GM19468 (cell line): ENCODE measurements around the gene FANCC.
"Not testable (repeated sequence)": the region's sequence is repeated elsewhere in the genome, so short reads cannot be mapped to it uniquely, and the experiment has no call there.

Experiments
- ATAC-seq: cut with Tn5 transposase; IDR thresholded peaks from one replicate; pipeline ENCODE4 v1.9.1; 2021; ENCODE audit warnings: mild to moderate bottlenecking, moderate library complexity, moderate number of reproducible peaks; ENCODE audit not compliant: unreplicated experiment; ENCODE audit errors: extremely low read depth

The FANCC gene

DNA sequence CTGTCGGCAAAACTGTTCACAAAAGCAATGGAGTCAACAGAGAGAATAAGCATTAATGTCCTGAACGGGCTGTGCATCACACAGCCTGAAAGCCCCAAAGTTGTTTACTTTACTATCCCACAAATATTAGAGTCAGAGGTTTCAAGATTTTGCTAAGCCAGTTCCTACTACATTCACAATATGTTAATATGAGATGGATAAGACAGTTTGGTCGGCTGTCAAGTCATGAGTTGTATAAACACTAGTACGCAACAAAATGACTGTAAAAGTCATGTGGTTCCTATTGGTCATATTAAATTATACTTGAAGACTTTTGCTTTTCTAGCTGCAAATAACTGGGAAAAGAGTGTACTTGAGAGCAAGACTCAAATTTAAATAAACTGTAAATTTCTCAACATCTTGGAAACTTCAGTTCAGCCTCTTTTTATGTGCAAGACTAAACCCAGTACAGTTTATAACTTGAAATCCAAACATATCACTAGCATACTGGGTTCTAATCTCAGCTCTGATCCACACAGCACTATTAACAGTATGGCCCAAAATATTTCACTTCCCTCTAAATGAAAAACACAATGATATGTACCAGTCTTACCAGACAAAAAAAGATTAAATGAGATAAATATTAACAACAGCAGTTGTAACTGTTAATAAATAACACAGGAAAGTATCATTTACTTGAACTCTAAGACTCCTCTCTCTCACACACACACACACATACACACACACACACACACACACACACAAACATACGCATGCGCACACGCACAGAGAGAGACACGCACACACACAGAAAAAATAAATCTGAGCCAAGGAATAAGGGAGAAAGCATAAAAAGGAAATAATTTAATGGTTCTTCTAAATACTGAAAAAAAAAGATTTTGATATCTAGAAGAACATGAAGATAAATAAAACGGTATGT lies 33.1 kb downstream of the FANCC start:
- ATAC-seq = no peak

GRCh38 chr9:95283673-95284072 lies 33.8 kb downstream of the FANCC start:
- ATAC-seq = no peak

GRCh38 chr9:95282332-95282731 lies 35.2 kb downstream of the FANCC start:
- ATAC-seq = no peak

- ATAC-seq = no peak
Measured at GRCh38 chr9:95280745-95281144, 36.8 kb downstream of the FANCC start.

DNA sequence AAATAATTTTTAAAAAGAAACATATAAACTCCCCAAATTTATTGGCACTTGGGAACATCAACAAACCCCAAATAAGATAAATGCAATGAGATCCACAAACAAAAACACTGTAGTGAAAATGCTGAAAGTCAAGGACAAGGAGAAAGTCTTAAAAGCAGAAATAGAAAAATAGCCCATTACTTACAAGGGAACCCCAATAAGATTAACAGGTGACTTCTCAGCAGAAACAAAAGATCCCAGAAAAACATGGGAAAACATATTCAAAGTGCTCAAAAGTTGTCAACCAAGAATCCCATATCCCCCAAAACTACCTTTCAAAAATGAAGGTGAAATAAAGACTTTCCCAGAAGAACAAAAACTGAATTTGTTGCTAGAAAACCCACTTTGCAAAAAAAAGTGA lies 40.0 kb downstream of the FANCC start:
- ATAC-seq = no peak

- ATAC-seq = no peak
Measured at GRCh38 chr9:95276395-95276954, 41.0 kb downstream of the FANCC start.

GRCh38 chr9:95274160-95274559 lies 43.3 kb downstream of the FANCC start:
- not testable (repeated sequence) for ATAC-seq

DNA sequence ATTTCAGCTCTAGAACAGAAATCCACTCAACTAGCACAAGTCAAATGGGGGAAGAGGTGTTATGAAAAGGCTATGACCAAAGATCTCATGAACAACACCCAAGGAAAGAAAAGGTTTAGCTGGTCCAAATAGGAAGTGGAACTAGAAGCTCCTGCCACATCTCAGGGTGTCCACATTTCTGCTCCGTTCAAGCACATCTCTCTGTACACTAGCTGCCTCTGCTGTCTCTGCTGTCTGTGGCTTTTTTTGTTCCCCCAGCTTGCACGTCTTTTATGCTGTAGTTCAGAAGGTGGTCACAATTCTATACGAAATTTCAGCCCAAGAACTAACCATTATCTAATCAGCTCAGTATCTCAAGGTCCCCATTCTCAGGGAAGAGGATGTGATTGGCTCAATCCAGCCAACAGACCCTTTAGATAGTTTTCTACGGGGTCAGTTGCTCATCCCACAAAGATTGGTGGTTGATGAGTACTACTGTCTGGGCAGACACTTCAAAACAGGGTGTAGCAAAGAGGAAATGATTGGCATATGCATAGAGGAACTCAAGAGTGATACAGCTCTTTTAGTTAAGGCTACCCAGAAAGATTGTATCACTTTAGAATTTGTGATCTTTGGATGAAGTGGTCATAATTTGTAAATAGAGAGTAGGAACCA lies 44.0 kb downstream of the FANCC start:
- no peak for ATAC-seq

DNA sequence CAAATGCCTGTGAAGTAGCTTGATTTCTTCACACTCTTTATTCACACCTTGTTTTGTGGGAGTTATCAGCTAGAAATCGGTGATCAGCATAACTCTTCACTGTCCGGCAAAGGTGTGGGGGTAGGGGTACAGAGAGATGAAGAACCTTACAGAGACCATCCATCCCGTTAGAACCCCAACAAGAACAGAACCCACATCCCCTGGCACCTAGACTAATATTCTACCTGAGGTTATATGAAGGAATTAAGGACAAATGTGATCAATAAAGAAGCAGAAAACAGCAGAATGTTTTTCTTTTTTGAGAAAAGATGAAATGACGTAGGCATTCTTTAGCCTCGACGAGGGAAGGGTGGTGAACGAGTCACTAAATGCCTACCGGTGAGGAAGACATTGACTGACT lies 44.7 kb downstream of the FANCC start:
- ATAC-seq = no peak

GRCh38 chr9:95270790-95271189 lies 46.7 kb downstream of the FANCC start:
- ATAC-seq = no peak

- not testable (repeated sequence) for ATAC-seq
Measured at GRCh38 chr9:95269803-95270773, 47.4 kb downstream of the FANCC start.

DNA sequence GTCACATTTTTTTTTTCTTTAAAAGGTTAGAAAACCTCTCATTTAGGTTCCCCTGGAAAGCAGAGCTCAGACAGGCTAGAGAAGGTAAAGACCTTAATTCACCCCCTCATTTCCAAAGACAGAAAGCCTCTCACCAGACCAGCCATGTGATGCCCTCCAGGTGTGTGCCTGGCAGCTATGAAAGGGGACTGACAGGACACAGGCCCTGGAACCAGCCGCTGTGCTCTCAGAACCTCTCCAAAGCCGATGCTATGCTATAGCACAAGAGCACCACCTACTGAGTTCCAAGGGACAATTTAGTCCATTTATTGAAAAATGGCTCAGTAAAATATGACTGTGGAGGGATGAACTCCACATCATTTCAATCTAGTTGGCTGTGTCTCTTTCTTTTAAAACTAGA lies 48.8 kb downstream of the FANCC start:
- no peak for ATAC-seq

GRCh38 chr9:95266649-95267048 lies 50.9 kb downstream of the FANCC start:
- peak; percentile 56 for ATAC-seq

DNA sequence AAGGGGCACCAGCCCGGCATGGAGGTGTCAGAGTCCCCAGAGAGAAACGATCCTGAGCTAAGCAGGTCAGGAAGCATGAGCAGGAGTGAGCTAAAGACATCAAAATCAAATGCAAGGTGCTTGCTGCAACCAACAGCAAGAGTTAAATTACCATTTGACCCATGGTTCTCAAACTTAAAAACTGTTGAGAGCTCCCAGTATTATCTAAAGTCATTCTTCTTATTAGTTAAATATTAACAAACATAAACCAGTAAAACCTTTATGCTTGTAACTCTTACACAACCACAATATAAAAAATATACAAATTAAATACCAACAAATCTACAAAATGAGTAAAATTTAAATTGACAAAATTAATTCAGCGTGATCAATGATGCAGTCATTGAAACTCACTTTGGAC lies 51.5 kb downstream of the FANCC start:
- ATAC-seq = no peak

DNA sequence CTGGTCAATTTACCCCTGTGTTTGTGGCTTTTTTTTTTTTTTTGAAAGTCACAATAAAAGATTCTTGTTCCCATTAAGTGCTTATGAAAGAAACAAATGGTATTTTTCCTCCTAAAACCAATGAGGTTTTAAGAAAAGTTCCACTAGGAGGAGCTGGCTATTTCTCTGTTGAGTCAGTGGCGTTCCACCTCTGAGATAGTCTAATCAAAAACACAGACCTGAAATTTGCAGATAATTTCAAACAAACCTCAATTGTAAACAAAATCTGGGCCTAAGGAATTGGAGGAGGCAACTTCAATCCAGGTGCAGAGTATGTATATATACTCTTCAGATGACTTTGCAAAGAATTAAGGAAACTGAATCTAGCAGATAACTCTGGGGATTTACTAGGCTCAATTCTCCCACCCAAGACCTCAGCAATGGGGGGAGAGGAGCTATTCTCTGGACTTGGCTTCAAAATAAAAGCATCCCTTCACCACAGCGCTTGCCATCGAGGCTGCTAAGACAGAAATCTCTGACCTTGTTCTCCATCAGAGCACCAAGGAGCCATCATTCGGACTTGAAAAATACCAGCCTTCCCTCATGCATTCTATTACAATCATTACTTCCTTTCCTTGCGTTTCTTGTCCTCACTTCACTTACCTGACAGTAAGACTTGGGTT lies 52.4 kb downstream of the FANCC start:
- ATAC-seq = no peak

GRCh38 chr9:95261890-95262289 lies 55.6 kb downstream of the FANCC start:
- no peak for ATAC-seq

DNA sequence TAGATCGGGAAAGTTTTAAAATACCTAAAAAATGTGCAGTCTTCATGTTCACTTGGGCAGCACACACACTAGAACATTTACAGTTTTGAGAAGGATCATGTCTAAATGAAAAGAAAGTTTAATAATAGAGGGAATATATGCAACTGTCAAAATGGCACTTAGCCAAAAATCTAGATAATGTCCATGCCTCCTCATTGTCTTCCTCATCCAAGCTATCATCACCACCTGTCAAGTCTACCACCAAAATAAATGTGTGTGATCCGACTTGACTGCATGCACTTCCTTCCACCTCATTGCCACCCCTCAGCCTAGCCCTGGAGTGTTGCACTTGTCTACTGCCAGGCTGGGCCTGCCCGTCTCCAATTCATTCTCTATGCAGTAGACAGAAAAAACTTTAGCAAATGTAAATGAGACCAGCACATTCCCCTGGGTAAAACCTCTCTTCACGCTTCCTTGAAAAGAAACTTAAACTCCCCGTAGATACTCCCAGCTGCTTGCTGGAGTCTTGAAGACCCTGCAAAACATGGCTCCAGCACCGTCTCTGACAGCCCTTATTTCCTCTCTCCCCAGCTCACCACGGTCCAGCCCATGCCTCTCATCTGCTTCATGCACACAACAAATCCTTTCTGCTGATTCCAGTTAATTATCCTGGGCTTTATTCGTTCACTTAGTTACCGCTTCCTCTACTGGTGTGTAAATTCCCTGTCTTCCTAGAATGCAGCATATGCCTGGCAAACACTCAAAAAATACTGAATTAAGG lies 66.9 kb downstream of the FANCC start:
- no peak for ATAC-seq

DNA sequence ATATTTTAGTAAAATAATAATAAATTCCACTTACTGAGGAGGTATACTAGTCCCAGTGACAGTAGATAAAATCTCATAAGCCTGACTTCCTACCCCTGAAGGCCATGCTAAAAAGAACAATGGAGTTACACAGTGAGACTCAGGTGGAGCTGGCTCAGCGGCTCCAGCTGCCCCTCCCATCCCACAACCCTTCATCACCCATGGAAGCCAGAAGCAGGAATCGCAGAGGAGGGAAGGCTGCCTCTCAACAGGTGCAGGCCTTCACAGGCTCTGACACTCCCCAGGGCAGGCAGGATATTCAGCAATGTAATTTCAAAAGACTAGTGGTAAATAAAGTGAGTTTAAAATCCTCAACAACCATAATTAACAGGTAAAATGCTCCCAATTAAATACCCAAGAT lies 67.5 kb downstream of the FANCC start:
- no peak for ATAC-seq

DNA sequence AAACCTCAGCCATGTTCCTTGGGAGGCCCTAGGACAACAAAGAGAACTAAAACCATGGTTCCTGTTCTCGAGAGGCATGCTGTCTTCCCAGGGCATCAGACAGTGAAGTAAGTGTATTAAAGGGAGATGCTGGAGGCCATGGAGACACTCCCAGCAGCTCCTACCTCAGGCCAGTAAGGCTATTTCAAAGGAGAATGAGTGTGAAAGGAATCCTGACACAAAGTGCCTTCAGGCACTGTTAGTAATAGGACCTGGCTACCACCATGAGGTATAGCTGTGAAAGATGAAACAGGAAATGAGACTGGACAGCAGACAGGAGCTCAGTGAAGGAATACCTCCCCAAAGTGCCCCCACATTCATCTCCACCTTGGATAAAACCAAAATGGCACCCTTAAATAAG lies 71.0 kb downstream of the FANCC start:
- no peak for ATAC-seq
